ENCODE results near the gene MRPL17. TPM values are rescaled to one million over a fixed set of nuclear protein-coding genes. Genes with fewer than 3 reads are reported as not detected.
A peak's percentile ranks its signal among the peaks of the same experiment; 100 is the strongest.

The MRPL17 gene
- total RNA-seq, 1 experiment from 2014 or later = 77.1 TPM

DNA sequence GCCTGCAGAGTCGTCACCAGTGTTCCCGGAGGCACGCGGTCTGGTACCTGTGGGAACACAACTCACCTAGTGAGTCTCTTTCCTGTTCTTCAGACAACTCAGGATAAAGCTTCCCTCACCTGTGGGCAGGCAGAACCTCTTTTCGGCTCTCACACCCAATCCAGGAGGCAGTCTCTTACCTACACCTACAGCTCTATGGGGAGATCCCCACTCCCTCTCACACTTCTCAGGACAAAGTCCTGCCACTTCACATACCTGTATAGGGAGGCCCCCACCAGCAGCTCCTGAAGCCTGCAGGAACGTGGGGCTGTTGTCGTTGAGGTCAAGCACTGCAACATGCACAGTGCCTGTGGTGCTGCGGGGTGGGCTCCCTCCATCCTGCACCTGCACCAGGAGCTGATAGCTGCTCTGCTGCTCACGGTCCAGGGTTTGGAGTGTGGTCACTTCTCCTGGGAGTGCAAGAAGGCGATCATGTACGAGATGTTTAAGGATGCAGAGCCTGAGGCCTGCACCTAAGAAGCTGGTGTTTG, 51.7 kb downstream of the MRPL17 start:
- no peak for ATAC-seq

DNA sequence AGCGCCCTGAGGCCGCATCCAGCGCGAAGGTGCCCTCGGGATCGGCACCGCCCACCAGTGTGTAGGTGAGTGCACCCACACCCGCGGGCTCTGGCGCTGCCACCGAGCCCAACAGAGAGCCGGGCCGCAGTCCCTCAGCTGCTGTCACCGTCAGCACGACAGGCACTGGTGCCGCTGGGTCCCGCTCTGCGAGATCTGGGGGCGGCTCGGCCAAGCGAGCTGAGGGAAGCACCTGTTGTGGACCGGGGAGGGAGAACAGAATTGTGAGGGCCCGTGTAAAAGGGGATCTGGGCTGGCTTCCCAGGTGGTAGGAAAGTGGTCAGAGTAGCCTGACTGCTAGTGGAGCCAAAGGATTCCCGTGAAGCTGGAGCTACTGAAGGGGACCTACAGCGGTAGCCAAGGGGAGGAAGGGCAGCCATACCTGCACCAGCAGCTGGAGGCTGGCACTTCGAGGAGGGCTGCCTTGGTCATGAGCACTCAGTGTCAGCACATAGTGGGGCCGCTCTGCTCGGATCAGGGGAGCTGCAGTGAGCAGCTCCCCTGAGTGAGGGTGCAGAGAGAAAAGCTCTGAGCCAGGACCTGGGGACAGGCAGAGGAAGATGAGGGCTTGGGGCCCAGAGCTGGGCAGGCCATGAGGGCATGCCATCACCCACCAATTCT, 52.4 kb downstream of the MRPL17 start:
- CTCF ChIA-PET = interaction anchor here (0.8 to 2.5 kb wide), 9 partner anchors 9 to 155 kb away, joined by 3 to 10 read pairs (median 3); partner anchors contain the start of genes MRPL17, TAF10 and TPP1
- ATAC-seq = peak; percentile 45

More for the DNA sequence above, 51.7 kb downstream of the MRPL17 start:
- Mint-ChIP-seq H3K27ac (no peak overlapping the region), H3K36me3 (no peaks in the 10 kb centered on the region), H3K27me3 (ENCODE audit: low read depth) (peaks cover 41% of the 10 kb centered on the region), H3K4me1 (peaks cover 8% of the 10 kb centered on the region; the same call in 1 of the 2 replicates), H3K9me3 (no peaks in the 10 kb centered on the region), H3K4me3 (peak overlapping the region; percentile 37)
- ChIA-PET CTCF (interaction anchor here (0.8 to 2.5 kb wide), 5 partner anchors 20 to 100 kb away, joined by 3 to 10 read pairs (median 3); partner anchors contain the start of genes MRPL17 and TAF10), POLR2A (interaction anchor here (1.1 kb wide), 1 partner anchor 60 kb away, joined by 3 read pairs; no protein-coding TSS in a partner anchor)
- no peak for DNase-seq (ENCODE audit: low spot score)
- TF ChIP-seq, protein P1, sequence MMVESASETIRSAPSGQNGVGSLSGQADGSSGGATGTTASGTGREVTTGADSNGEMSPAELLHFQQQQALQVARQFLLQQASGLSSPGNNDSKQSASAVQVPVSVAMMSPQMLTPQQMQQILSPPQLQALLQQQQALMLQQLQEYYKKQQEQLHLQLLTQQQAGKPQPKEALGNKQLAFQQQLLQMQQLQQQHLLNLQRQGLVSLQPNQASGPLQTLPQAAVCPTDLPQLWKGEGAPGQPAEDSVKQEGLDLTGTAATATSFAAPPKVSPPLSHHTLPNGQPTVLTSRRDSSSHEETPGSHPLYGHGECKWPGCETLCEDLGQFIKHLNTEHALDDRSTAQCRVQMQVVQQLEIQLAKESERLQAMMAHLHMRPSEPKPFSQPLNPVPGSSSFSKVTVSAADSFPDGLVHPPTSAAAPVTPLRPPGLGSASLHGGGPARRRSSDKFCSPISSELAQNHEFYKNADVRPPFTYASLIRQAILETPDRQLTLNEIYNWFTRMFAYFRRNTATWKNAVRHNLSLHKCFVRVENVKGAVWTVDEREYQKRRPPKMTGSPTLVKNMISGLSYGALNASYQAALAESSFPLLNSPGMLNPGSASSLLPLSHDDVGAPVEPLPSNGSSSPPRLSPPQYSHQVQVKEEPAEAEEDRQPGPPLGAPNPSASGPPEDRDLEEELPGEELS (CRISPR knock-in tag; IDR thresholded peaks at IDR 0.05) = no peak
- TF ChIP-seq, protein P2, sequence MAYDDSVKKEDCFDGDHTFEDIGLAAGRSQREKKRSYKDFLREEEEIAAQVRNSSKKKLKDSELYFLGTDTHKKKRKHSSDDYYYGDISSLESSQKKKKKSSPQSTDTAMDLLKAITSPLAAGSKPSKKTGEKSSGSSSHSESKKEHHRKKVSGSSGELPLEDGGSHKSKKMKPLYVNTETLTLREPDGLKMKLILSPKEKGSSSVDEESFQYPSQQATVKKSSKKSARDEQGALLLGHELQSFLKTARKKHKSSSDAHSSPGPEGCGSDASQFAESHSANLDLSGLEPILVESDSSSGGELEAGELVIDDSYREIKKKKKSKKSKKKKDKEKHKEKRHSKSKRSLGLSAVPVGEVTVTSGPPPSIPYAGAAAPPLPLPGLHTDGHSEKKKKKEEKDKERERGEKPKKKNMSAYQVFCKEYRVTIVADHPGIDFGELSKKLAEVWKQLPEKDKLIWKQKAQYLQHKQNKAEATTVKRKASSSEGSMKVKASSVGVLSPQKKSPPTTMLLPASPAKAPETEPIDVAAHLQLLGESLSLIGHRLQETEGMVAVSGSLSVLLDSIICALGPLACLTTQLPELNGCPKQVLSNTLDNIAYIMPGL (CRISPR knock-in tag; IDR thresholded peaks at IDR 0.05) = no peak
- TF ChIP-seq MXD4 (CRISPR knock-in tag; IDR thresholded peaks at IDR 0.05; ENCODE audit: borderline replicate concordance) = no peak
- TF ChIP-seq, protein P3, sequence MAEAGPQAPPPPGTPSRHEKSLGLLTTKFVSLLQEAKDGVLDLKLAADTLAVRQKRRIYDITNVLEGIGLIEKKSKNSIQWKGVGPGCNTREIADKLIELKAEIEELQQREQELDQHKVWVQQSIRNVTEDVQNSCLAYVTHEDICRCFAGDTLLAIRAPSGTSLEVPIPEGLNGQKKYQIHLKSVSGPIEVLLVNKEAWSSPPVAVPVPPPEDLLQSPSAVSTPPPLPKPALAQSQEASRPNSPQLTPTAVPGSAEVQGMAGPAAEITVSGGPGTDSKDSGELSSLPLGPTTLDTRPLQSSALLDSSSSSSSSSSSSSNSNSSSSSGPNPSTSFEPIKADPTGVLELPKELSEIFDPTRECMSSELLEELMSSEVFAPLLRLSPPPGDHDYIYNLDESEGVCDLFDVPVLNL (CRISPR knock-in tag; IDR thresholded peaks at IDR 0.05; ENCODE audit: borderline replicate concordance, low read depth) = no peak
- no peak for TF ChIP-seq TP53 (CRISPR knock-in tag; IDR thresholded peaks at IDR 0.05)
- TF ChIP-seq, protein P4, sequence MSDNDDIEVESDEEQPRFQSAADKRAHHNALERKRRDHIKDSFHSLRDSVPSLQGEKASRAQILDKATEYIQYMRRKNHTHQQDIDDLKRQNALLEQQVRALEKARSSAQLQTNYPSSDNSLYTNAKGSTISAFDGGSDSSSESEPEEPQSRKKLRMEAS (CRISPR knock-in tag; IDR thresholded peaks at IDR 0.05) = no peak
- TF ChIP-seq, protein P5, sequence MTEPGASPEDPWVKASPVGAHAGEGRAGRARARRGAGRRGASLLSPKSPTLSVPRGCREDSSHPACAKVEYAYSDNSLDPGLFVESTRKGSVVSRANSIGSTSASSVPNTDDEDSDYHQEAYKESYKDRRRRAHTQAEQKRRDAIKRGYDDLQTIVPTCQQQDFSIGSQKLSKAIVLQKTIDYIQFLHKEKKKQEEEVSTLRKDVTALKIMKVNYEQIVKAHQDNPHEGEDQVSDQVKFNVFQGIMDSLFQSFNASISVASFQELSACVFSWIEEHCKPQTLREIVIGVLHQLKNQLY (CRISPR knock-in tag; IDR thresholded peaks at IDR 0.05) = no peak
- TF ChIP-seq GTF2I (CRISPR knock-in tag; conservative IDR thresholded peaks at IDR 0.05) = no peak
- no peak for TF ChIP-seq FOXK1 (CRISPR knock-in tag; IDR thresholded peaks at IDR 0.05)
- no peak for TF ChIP-seq NFYB (CRISPR knock-in tag; conservative IDR thresholded peaks at IDR 0.05; ENCODE audit: low read depth)

More for the DNA sequence above, 52.4 kb downstream of the MRPL17 start:
- Mint-ChIP-seq H3K4me1 (peaks cover 8% of the 10 kb centered on the region; the same call in 1 of the 2 replicates), H3K9me3 (no peaks in the 10 kb centered on the region), H3K27me3 (ENCODE audit: low read depth) (peaks cover 41% of the 10 kb centered on the region), H3K4me3 (peak overlapping the region; percentile 66), H3K36me3 (no peaks in the 10 kb centered on the region), H3K27ac (no peak overlapping the region)
- no peak for DNase-seq (ENCODE audit: low spot score)
- TF ChIP-seq, protein P6, sequence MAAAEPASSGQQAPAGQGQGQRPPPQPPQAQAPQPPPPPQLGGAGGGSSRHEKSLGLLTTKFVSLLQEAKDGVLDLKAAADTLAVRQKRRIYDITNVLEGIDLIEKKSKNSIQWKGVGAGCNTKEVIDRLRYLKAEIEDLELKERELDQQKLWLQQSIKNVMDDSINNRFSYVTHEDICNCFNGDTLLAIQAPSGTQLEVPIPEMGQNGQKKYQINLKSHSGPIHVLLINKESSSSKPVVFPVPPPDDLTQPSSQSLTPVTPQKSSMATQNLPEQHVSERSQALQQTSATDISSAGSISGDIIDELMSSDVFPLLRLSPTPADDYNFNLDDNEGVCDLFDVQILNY (CRISPR knock-in tag; IDR thresholded peaks at IDR 0.05) = no peak
- POLR2A ChIA-PET = interaction anchor here (1.1 to 1.2 kb wide), 2 partner anchors 12 to 61 kb away, joined by 3 read pairs; partner anchors contain the start of gene TPP1

Other genes starting within 250 kb of the MRPL17 start
- gene HPX, start 242.4 kb downstream of the MRPL17 start, total RNA-seq (2021) = 1.4 to 2.4 TPM (median 1.7 TPM) in 3 replicates
- 16.6 to 21.3 TPM (median 19.0 TPM) in 3 replicates for gene TRIM3, start 209.4 kb downstream of the MRPL17 start, total RNA-seq (2021)
- 46.0 to 53.1 TPM (median 46.1 TPM) in 3 replicates for gene ARFIP2, start 202.0 kb downstream of the MRPL17 start, total RNA-seq (2021)
- 35.8 to 42.6 TPM (median 36.1 TPM) in 3 replicates for gene TIMM10B, start 201.8 kb downstream of the MRPL17 start, total RNA-seq (2021)
- 10.5 to 11.5 TPM (median 10.9 TPM) in 3 replicates for gene DNHD1, start 186.1 kb downstream of the MRPL17 start, total RNA-seq (2021)
- 12.5 to 15.0 TPM (median 14.6 TPM) in 3 replicates for gene RRP8, start 79.7 kb downstream of the MRPL17 start, total RNA-seq (2021)
- gene ILK, start 79.6 kb downstream of the MRPL17 start, total RNA-seq (2021) = 97.7 to 112 TPM (median 110 TPM) in 3 replicates
- 165 to 186 TPM (median 178 TPM) in 3 replicates for gene TAF10, start 71.1 kb downstream of the MRPL17 start, total RNA-seq (2021)
- gene TPP1, start 63.9 kb downstream of the MRPL17 start, total RNA-seq (2021) = 36.2 to 51.4 TPM (median 44.8 TPM) in 3 replicates
- gene DCHS1, start 27.5 kb downstream of the MRPL17 start, total RNA-seq (2021) = 11.5 to 14.2 TPM (median 12.6 TPM) in 3 replicates
- gene OR2AG2, start 88.6 kb upstream of the MRPL17 start, total RNA-seq (2021) = 0.09 to 0.21 TPM (median 0.17 TPM) in 3 replicates
- gene OR2AG1, start 99.7 kb upstream of the MRPL17 start, total RNA-seq (2021) = not detected in 3 replicates
- 0.07 to 0.27 TPM (median 0.07 TPM) in 3 replicates for gene OR6A2, start 116.3 kb upstream of the MRPL17 start, total RNA-seq (2021)
- gene OR10A5, start 162.3 kb upstream of the MRPL17 start, total RNA-seq (2021) = not detected in 3 replicates
- not detected in 3 replicates for gene OR10A2, start 179.7 kb upstream of the MRPL17 start, total RNA-seq (2021)
- not detected in 3 replicates for gene OR10A4, start 193.3 kb upstream of the MRPL17 start, total RNA-seq (2021)
- gene OR2D2, start 209.2 kb upstream of the MRPL17 start, total RNA-seq (2021) = 0.16 to 0.26 TPM (median 0.23 TPM) in 3 replicates
- not detected in 3 replicates for gene OR2D3, start 237.7 kb upstream of the MRPL17 start, total RNA-seq (2021)
- 13.8 to 15.8 TPM (median 14.1 TPM) in 3 replicates for gene ZNF215, start 243.1 kb upstream of the MRPL17 start, total RNA-seq (2021)